Endothelial cell of umbilical vein (primary cell): ENCODE results near the gene EXD3. TPM values are rescaled to one million over a fixed set of nuclear protein-coding genes. Genes with fewer than 3 reads are reported as not detected.

Experiments
- BruUV-seq: library from RNA; stranded (reverse); fragments of 400-500 nt; replicated peaks from 2 replicates; lab custom pipeline; 2021; lab: Mats Ljungman, UMichigan
- CTCF ChIA-PET: fragments of 300-600, 350-600 bp; sonication (Branson Sonifier 250); formaldehyde crosslinking; loops from one replicate; lab custom pipeline; 2021; ENCODE audit warnings: antibody characterized with exemption, inconsistent platforms; lab: Charles Lee
- POLR2A ChIA-PET: fragments of 300-600, 350-600 bp; sonication (Branson Sonifier 250); formaldehyde crosslinking; loops from one replicate; lab custom pipeline; 2021; ENCODE audit warnings: antibody characterized with exemption, inconsistent platforms; lab: Charles Lee
- DNase-seq: peaks from one replicate; pipeline ENCODE4 v3.0.0-alpha.2; 2011; ENCODE audit warnings: low read depth, low spot score
- FAIRE-seq: peaks from 2 replicates; lab custom pipeline; 2011; peaks lifted over from hg19 to GRCh38; lab: Jason Lieb, UNC
- H2AFZ ChIP-seq: 2 replicates; pipeline ENCODE4 v1.6.0; 2012; ENCODE audit warnings: low read depth, low read length, control low read depth, inconsistent platforms
- H3K27ac ChIP-seq: 2 replicates; pipeline ENCODE4 v1.5.1; 2011; ENCODE audit warnings: low read depth, mild to moderate bottlenecking, control low read depth, low read length, moderate library complexity; ENCODE audit not compliant: insufficient read depth
- H3K27me3 ChIP-seq, 2 experiments: 2 replicates each; pipeline versions ENCODE4 v1.6.0 to v1.6.1; 2011; ENCODE audit warnings: low read length in 2 of 2, mixed read lengths in 1 of 2; ENCODE audit not compliant: control insufficient read depth in 2 of 2, insufficient read depth in 2 of 2
- H3K36me3 ChIP-seq, 2 experiments: 2 replicates in 1 of 2; 3 replicates in 1 of 2; pipeline ENCODE4 v1.5.1; 2011; ENCODE audit warnings: low read length in 2 of 2, mild to moderate bottlenecking in 1 of 2, moderate library complexity in 1 of 2; ENCODE audit not compliant: control insufficient read depth in 2 of 2, insufficient read depth in 2 of 2; ENCODE audit errors: extremely low read depth in 1 of 2
- H3K4me1 ChIP-seq: 3 replicates; pipeline ENCODE4 v1.5.1; 2011; ENCODE audit warnings: mild to moderate bottlenecking, low read length; ENCODE audit not compliant: control insufficient read depth, insufficient read depth; ENCODE audit errors: extremely low read depth
- H3K4me2 ChIP-seq: 2 replicates; pipeline ENCODE4 v1.6.1; 2011; ENCODE audit warnings: low read length, control low read depth, mixed read lengths; ENCODE audit not compliant: insufficient read depth
- H3K4me3 ChIP-seq, 3 experiments: fragments of 200-600 bp in 1 of 3; sonication (generic), shearing (Covaris generic) in 1 of 3; replicated peaks in 1 of 3; 2 replicates each; pipeline ENCODE4 v1.5.1; 2011 to 2016; ENCODE audit warnings: control low read depth in 3 of 3, low read length in 3 of 3, mild to moderate bottlenecking in 2 of 3, inconsistent platforms in 1 of 3, low read depth in 1 of 3, moderate library complexity in 1 of 3; ENCODE audit not compliant: insufficient read depth in 1 of 3
- H3K79me2 ChIP-seq: 2 replicates; pipeline ENCODE4 v1.6.0; 2012; ENCODE audit warnings: low read length, inconsistent platforms; ENCODE audit not compliant: control insufficient read depth, insufficient read depth
- H3K9ac ChIP-seq: replicated peaks from 2 replicates; pipeline ENCODE3; 2011; ENCODE audit warnings: low read length, control low read depth; ENCODE audit not compliant: insufficient read depth; ENCODE audit errors: extremely low read depth
- H3K9me1 ChIP-seq: replicated peaks from 3 replicates; pipeline ENCODE4 v1.6.0; 2011; ENCODE audit warnings: mild to moderate bottlenecking, low read length; ENCODE audit not compliant: control insufficient read depth, insufficient read depth; ENCODE audit errors: extremely low read depth
- H3K9me3 ChIP-seq: replicated peaks from 2 replicates; pipeline ENCODE4 v1.5.1; 2012; ENCODE audit warnings: low read length, inconsistent platforms; ENCODE audit not compliant: control insufficient read depth, insufficient read depth
- H4K20me1 ChIP-seq: replicated peaks from 2 replicates; pipeline ENCODE3; 2011; ENCODE audit warnings: mild to moderate bottlenecking, low read length; ENCODE audit not compliant: control insufficient read depth, insufficient read depth; ENCODE audit errors: extremely low read depth
- EZH2 ChIP-seq: IDR thresholded peaks from 2 replicates; pipeline ENCODE4 v1.6.1; 2012; ENCODE audit warnings: borderline replicate concordance, low read depth, mild to moderate bottlenecking, moderate library complexity, low read length, inconsistent platforms; ENCODE audit not compliant: severe bottlenecking
- FOS ChIP-seq: IDR thresholded peaks from 2 replicates; pipeline ENCODE4 v1.6.1; 2011; ENCODE audit warnings: mild to moderate bottlenecking, low read length, moderate library complexity, borderline replicate concordance; ENCODE audit not compliant: insufficient read depth
- GATA2 ChIP-seq: IDR thresholded peaks from 2 replicates; pipeline ENCODE4 v1.7.0; 2011; ENCODE audit warnings: low read depth, mild to moderate bottlenecking, moderate library complexity, mixed read lengths, low read length; ENCODE audit not compliant: insufficient read length, insufficient read depth
- JUN ChIP-seq: IDR thresholded peaks from 2 replicates; pipeline ENCODE4 v1.6.1; 2011; ENCODE audit warnings: borderline replicate concordance, low read depth; ENCODE audit not compliant: insufficient read length, insufficient read depth
- MYC ChIP-seq: IDR thresholded peaks from one replicate; pipeline ENCODE4 v1.6.1; 2011; ENCODE audit warnings: mild to moderate bottlenecking, low read depth, low read length
- POLR2A ChIP-seq: IDR thresholded peaks from 2 replicates; pipeline ENCODE4 v1.6.1; 2012; ENCODE audit warnings: low read depth, mild to moderate bottlenecking, control low read depth, low read length
- POLR2AphosphoS5 ChIP-seq: IDR thresholded peaks from 2 replicates; pipeline ENCODE4 v1.6.1; 2012; ENCODE audit warnings: low read depth, mild to moderate bottlenecking, control low read depth, low read length, moderate library complexity; ENCODE audit not compliant: insufficient read depth
- dilution Hi-C: fragments of 300-500 bp; cut with MboI; formaldehyde crosslinking; loops from one replicate; pipeline ENCODE4 v1.15.0; 2019; ENCODE audit warnings: low sequenced_read_pairs; ENCODE audit not compliant: extremely low pct_ligation_motif_present
- intact Hi-C: fragments of 100-400 bp; cut with micrococcal nuclease; formaldehyde crosslinking; loops from one replicate; pipeline ENCODE4 v1.10.0; 2022
- polyA plus RNA-seq, 4 experiments: library from polyadenylated mRNA; depleted of rRNA in 3 of 4; stranded (reverse) in 3 of 4; unstranded in 1 of 4; fragments of >200 nt; gene quantifications; 2 replicates each; pipeline versions ENCODE4 v1.2.1 to v1.2.3, GENCODE V29; 2011 to 2012; ENCODE audit warnings: missing spikeins in 1 of 4
- total RNA-seq: library from RNA; stranded (reverse); gene quantifications from 2 replicates; pipeline ENCODE4 v1.2.3, GENCODE V29; 2021
- TF ChIP-seq, protein P1 (sequence below), 2 donors: IDR thresholded peaks; 1 replicate in 1 of 2; 2 replicates in 1 of 2; pipeline ENCODE4 v1.5.1; 2011; ENCODE audit warnings: low read length in 2 of 2, mild to moderate bottlenecking in 2 of 2, moderate library complexity in 2 of 2, control low read depth in 1 of 2, inconsistent platforms in 1 of 2, low read depth in 1 of 2; ENCODE audit not compliant: insufficient read depth in 1 of 2; ENCODE audit errors: extremely low read depth in 1 of 2
- TF ChIP-seq, protein P2 (sequence below): IDR thresholded peaks from 2 replicates; pipeline ENCODE4 v1.6.1; 2011; ENCODE audit not compliant: insufficient read depth, insufficient read length

EXD3 gene
- total and polyA plus RNA-seq, 2 donors (not counting 3 experiments of a cell fraction or from before 2014, with no cell fraction given) = 17.7 to 30.3 TPM

DNA sequence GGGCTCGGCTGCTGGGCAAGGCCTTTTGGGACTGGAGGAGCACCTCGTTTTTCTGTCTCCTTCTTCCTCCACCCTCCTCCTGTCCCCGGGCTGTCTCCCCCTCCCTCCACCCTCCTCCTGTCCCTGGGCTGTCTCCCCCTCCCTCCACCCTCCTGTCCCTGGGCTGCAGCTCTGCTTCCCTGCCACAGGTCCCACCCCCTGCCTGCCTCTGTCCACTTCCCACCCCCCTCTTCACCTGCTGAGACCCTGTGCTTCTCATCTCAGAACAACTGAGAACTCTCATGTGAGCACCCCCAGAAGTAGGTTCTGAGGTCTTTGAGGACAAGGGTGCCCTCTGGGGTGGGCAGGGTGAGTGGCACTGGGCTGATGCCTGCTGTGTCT lies 151.3 kb downstream of the EXD3 start:
- ChIA-PET POLR2A (no interaction called here), CTCF (no interaction called here)
- Histone ChIP-seq H2AFZ (no peak overlapping the region), H3K9me3 (no peaks in the 10 kb centered on the region), H3K79me2 (no peaks in the 10 kb centered on the region), H3K4me2 (no peak overlapping the region), H3K9ac (no peak overlapping the region), H3K4me1 (peaks cover 28% of the 10 kb centered on the region), H3K36me3 (peaks cover 0 to 26% of the 10 kb centered on the region in 2 experiments), H3K27ac (no peak overlapping the region), H3K27me3 (no peaks in the 10 kb centered on the region), H3K4me3 (no peak overlapping the region), H3K9me1 (no peaks in the 10 kb centered on the region), H4K20me1 (no peaks in the 10 kb centered on the region)
- DNase-seq = no peak
- no peak for FAIRE-seq
- intact Hi-C loops (no loop called here), dilution Hi-C loops (no loop called here)
- TF ChIP-seq JUN (no peak), FOS (no peak), EZH2 (no peak), MYC (no peak), POLR2A (no peak), POLR2AphosphoS5 (no peak), GATA2 (no peak)
- TF ChIP-seq, protein P1, sequence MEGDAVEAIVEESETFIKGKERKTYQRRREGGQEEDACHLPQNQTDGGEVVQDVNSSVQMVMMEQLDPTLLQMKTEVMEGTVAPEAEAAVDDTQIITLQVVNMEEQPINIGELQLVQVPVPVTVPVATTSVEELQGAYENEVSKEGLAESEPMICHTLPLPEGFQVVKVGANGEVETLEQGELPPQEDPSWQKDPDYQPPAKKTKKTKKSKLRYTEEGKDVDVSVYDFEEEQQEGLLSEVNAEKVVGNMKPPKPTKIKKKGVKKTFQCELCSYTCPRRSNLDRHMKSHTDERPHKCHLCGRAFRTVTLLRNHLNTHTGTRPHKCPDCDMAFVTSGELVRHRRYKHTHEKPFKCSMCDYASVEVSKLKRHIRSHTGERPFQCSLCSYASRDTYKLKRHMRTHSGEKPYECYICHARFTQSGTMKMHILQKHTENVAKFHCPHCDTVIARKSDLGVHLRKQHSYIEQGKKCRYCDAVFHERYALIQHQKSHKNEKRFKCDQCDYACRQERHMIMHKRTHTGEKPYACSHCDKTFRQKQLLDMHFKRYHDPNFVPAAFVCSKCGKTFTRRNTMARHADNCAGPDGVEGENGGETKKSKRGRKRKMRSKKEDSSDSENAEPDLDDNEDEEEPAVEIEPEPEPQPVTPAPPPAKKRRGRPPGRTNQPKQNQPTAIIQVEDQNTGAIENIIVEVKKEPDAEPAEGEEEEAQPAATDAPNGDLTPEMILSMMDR (IDR thresholded peaks at IDR 0.05; ENCODE audit: extremely low read depth in 1 of 2, insufficient read depth in 1 of 2, low read depth in 1 of 2, low read length in 2 of 2) = no peak
- TF ChIP-seq, protein P2, sequence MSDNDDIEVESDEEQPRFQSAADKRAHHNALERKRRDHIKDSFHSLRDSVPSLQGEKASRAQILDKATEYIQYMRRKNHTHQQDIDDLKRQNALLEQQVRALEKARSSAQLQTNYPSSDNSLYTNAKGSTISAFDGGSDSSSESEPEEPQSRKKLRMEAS = no peak
- BruUV-seq = no TSS peak
